GM21619 (cell line): ENCODE results near the gene OST4.
"Not testable (repeated sequence)": the region's sequence is repeated elsewhere in the genome, so short reads cannot be mapped to it uniquely, and the experiment has no call there.

Experiments used
- ATAC-seq: cut with Tn5 transposase; IDR thresholded peaks from one replicate; pipeline ENCODE4 v1.9.1; 2021; ENCODE audit not compliant: unreplicated experiment

Gene OST4

DNA sequence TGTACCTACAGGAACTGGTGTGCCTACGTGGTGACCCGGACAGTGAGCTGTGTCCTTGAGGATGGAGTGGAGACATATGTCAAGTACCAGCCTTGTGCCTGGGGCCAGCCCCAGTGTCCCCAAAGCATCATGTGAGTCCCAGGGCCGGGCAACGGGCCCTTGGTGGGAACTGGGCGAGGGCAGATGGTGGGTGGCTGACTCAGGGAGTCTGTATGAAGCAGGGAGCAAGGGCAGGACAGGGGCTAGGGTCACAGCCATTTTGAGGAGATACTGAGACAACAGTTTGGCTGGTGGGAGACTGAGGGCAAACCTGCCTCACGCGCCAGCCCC is 8.7 kb upstream of the OST4 start:
- no peak for ATAC-seq

DNA sequence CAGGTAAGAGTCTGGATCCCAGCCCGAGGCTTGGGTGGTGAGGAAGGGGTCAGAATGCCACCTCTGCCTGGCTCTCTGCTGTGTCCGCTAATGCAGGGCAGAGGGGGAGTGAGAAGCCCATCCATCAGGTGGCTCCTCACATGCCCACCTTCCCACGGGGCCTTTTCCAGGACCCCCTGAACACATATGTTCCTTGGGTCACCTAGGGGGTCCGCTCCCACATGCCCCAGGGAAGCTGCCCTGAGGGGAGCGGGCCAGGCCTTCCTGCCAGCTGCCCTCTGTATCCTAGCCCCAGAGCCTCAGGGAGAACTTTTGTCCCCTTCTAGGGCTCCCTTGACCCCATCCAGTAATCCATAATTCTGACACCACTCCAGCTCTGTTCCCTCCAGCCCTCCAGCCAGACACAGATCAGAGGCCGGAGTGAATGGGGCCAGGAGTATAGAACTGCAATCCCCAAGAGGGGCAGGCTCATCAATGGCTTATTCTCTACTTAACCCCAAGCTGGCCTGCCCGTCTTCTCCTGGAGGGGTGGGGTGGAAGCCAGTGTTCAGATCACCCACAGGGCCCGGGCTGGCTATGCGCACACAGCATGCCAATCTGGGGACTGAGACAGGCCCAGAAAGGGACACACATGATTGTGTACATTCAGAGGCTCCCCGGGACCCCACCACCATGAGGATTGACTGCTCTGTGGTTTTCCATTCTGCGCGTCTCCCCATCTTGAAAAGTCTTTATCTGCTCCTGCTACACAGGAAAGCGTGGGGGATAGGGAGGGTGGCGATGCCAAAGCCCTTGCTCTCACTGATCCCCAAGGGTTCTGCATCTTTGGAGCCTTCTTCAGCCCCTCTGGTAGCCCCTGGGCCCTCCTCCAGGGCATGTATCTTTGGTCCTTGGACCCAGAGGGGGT is 8.0 kb upstream of the OST4 start:
- no peak for ATAC-seq

DNA sequence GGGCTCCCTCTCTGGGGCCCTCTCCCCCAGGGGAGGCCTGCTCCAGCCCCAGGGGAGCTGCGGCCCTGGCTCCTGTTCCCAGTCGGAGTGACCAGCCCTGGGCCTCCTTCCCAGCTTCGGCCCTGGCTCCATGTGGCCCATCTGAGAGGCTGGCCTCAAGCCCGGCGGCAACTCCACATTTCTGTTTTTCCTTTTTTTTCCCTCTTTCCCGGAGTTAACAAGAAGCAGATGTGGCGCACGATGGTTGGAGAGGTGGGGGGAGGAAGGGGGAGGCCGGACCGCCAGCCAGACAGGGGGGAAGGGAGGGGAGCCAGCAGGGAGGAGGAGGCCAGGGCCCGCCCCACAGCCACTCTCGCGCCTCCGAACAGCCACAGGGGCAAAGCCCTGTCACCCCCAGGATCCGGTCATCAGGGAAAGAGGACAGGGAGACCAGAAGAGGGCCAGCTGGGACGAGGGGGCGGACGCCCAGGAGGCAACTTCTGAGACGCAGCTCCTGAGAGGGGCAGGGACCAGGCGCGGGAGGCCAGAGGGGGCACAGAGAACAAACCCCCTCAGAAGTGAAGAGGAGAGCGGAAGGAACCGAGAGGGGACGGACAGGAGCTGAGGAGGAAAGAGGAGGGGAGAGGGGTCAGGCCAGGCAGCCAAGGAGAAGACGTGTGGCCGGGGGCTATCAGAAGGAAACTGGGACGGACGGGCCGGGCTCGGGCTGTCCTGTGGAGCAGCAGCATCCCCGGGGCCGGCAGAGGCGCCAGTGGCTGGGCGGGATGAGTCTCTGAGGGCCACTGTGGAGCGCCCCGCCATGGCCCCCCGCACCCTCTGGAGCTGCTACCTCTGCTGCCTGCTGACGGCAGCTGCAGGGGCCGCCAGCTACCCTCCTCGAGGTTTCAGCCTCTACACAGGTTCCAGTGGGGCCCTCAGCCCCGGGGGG is 7.1 kb upstream of the OST4 start, which contains the start of gene EMILIN1:
Gene EMILIN1 (plus strand): TSS at position 349 of the 928 bp plus-strand sequence. CDS start 451 bp downstream, at position 800.
- ATAC-seq, result no peak

DNA sequence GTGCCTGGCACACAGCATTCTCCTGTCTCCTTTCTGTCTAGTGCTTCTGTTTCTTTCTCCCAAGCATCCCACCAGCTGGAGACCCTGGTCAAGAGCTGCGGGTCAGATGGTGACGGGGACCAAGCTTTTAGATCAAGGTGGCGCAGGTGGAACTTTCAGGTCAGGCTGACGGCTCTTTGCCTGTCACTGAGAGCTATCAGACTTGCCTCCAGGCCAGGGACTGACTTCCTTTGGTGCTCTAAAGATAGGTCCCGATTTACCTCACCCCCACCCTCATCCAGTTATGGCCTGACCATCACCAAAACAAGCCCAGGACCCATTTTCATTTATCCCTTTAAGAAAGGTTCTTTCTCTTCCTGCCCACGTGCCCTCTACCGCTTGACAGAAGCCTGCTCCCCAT is 5.8 kb upstream of the OST4 start:
- no peak for ATAC-seq

DNA sequence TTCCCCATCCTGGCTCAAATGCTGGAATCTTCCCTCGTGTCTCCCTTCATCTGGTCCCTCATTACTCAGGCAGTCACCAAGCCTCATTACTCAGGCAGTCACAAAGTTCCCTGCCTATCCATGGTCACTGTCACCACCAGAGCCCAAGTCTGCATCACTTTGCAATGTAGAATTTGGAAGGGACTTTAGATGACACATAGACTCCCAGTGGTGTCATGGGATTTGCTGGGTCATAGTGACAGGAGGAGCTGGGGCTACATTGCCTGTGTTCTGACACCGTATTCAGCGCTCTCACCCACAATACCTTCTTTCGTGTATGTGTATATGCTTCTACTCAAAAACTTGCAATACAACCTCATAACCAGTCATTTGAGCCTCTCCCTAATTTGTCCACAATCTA is 4.9 kb upstream of the OST4 start:
- no peak for ATAC-seq

DNA sequence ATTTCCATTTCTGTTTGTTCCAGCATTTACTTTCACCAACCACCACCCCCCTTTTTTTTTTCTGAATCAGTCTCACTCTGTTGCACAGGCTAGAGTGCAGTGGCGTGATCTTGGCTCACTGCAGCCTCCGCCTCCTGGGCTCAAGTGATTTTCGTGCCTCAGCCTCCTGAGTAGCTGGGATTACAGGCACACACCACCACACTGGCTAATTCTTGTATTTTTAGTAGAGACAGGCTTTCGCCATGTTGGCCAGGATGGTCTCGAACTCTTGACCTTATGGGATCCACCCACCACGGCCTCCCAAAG is 4.1 kb upstream of the OST4 start:
- not testable (repeated sequence) for ATAC-seq

DNA sequence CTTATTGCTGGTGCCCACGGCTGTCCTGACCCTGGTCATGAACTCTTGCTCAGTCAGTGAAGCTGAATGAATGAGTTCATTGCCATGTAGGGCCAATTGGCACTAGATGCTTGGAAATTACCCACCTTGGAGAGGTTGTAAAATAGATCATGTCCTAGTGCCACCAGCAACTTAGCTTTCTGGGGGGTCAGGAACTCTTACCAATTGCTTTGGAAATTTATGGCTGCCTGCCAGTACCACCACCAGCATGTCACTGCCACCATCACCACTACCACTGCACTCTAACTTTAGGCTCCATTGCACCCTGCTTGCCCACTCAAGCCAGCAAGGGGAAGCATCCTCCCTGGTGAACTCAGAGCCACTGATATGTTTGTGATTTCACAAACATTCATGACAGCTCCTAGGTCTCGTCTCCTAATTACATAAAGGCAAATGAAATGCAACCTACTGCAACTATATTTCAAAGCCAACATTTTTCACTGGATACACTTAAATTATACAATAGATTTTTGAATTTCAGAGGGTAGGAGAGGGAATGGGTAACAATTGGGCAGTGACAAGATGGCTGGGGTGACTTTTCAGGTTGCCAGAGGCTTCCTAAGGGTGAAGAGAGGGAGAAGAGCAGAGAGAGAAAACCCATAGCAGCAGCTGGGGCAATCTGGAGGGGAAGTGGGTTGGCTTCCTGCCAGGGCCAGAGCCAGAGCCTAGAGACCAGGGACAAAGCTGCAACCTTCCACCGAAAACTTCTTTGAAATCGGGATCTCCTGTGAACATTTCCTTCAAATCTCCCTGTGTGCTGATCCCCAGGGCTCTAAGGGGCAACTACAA is 3.5 kb upstream of the OST4 start:
- no peak for ATAC-seq

DNA sequence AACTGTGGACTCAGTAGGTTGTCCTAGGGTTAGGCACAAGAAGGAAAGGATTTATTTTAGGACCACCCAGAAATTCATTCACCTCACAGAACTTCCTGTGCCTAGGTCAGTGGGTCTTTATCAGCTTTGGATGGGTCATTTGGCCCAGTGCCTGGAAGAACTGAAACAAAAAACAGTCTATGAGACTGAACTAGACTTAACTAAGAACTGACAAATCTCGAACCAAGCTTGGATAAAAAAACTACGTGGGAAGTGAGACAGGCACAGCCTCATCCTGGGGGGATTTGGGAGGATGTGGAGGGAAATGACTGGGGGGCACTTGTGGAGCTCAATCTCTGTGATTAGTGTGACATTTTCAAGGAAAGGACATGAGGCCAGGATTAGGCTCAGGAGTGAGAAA is 2.3 kb upstream of the OST4 start:
- ATAC-seq, result no peak

DNA sequence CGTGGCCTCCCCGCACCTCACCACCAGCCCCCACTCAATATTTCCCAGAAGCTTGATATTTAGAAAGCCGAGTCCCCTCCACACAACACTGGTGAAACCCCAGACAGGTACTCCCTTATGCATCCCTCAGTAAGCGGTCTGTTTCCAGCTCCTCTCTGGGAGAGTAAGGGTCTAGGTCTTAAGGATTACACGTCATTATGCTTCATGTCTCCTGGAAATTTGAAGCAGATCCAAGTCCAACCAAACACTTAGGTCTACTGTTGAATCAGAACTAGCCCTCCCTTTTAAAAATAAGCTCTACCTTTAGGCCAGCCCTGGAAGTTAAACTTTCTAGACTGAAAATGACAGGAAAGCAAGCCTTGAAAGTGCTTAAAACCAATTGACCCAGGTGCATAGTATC is 1.5 kb upstream of the OST4 start:
- ATAC-seq, result no peak

DNA sequence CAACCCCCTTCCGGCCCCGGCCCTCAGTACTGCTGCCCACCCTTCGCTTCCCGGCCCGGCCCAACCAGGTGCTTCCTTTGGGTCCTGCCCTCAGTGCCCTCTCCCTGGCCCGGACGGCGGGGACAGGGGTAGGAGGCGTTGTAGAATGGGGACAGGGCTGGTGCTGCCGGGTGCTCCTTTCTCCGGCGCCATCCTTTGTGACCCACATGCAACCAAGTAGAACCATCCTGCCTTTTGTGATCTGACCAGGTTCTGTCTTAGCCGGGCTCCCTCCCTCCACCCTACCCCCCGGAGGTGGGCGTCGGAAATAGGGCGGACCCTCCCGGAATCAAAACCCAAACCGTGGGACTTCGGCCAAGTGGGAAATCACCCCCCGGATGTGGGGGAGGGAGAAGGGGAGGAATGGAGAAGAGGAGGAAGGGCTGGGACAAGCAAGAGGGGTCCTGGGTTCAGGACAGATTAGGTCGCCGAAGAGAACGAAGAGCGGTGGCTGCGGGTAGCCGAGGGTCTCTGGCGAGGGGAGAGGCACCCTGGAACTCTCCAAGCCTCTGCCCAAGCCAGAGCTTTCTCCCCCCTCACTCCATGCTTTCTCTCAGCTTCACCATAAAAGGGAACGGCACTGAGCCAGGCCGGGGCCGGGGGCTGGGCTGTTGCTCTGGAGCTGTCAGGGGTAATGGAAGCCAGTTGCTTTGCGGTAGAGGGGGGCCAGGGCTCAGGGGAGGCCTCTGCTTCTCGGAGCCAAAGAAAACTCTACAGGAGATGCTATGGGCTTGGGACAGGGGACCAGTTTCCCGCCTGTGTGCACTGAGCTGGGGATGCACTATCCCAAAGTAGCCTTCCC is 756 bp upstream of the OST4 start:
- ATAC-seq, result no peak

DNA sequence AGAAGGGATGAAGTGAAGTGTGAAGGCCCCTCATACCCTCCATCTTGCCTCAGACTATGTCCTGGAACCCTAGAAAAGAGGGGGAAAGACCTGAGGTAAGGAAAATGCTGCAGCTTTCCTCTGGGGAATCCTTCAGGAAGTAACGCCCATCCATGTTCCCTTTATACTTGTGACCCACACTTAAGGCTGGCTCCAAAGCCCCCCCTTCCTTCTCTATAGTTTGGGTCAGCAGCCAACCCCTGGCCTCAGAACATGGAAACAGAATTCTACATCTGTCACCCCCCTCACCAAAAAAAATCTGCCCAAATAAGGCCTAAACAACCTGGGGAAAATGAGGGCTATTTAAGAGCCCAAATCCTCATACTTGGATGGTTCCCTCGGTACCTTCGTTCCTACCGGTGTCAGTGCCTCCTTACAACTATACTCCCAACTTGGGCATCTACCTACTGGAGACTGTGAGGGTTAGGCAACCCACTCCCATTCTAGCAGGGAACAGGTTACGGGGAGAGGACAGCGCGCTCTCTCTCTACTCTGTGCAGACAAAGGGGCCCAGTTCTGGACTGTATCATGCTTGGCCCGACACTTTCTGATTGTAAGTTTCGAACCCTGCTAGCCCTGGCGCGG is 689 bp downstream of the OST4 start:
- no peak for ATAC-seq

DNA sequence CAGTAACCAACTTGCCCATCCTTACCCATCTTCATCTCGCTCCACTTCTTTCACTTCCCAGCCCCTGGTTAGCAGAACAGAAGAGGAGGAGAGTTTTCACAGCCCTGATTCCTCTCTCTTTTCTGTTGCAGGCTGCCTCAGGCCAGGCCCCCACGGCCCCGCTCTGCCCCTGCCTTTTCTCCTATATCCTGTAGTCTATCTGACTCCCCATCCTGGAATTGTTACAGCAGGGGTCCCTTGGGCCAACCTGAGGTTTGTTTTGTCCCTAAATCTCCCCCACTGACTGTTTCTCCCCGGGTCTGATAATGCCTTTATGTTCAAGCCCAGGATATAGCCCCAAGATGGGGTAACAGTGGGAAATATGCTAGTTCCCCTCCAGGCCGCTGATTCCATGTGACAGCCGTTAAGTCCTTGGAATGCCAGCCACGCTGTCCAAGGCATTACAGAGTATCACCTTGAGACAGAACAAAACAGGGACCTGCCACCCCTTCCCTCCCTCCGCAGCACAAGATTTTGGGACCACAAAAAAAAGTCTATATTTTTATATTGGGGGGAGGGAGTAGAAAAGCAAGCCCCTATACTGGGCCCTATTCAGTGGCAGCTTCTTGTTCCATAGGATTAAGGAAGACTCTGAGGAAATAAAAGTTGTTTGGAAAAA is 1.4 kb downstream of the OST4 start:
- no peak for ATAC-seq

DNA sequence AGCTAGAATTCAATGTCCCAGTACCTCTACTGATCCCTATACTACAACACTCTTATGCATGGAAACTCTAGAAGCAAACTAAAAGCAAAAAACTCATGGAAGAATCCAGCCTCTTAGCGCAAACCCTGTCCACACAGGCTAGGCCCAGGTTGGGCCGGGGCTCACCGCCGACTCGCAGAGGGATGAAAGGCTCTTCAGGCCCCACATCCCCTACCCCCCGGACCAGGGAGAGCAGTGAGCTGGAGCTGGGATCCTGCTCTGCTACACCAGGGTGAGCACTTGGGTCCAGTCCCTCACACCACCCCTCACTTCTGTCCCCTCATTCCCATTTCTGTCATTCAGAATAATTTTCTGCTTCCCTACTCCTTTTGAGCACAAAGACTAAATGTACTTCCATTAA is 2.0 kb downstream of the OST4 start:
- ATAC-seq, result no peak

DNA sequence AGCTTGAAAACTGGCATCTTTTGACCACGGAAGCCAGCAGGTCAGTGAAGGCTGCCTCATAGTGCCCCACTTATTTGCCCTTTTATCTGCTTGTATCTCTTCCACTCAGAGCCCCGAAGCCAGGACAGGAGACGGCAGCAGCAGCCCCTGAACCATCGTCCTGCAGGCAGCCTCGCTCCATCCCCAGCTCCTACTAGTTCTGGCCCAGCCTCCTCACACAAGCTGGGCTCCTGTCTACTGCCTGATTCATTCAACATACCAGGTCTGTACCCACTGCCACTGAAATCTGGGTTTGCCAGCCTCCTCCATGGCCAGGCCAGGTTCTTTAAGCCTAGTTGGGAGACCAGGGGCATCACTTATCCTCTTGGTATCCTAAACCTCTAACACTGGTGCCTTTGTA is 4.1 kb downstream of the OST4 start:
- ATAC-seq, result no peak

DNA sequence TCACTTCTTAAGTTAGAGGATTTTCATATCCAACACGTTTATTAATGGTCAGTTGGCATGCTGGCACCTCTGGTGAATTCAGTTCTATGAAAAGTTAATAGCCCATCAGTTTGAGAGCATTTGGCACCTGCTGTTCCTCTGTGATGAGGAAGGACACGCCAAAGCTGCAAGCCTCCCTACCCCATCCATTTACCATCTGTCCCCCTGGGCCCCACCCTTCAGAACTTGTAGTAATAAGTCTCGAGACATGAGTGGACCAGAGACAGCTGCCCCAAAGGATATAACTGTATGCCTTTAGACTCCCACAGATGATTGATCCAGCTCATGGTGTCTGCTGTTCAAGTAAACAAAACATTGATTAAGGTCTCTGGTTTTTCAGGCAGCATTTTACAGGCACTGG is 6.3 kb downstream of the OST4 start:
- ATAC-seq, result no peak

DNA sequence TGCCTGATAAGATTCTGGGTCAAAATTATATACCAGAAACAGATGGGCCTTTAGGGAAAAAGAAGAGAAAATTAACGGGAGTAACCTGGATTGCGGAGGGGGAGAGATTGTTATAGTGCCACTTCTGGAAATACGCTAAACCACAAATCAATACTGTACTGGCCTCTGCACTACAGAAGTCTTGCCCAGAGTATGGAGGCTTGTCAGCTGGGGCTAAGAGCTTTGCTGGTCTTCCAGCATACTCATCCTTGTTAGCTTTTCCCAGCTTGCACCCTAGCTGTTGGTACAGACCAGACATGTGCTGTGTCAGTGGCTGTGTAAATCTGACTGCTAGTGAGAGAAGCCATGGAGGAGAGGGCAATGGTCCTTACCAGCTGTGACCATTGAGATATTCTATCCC is 11.1 kb downstream of the OST4 start:
- no peak for ATAC-seq

DNA sequence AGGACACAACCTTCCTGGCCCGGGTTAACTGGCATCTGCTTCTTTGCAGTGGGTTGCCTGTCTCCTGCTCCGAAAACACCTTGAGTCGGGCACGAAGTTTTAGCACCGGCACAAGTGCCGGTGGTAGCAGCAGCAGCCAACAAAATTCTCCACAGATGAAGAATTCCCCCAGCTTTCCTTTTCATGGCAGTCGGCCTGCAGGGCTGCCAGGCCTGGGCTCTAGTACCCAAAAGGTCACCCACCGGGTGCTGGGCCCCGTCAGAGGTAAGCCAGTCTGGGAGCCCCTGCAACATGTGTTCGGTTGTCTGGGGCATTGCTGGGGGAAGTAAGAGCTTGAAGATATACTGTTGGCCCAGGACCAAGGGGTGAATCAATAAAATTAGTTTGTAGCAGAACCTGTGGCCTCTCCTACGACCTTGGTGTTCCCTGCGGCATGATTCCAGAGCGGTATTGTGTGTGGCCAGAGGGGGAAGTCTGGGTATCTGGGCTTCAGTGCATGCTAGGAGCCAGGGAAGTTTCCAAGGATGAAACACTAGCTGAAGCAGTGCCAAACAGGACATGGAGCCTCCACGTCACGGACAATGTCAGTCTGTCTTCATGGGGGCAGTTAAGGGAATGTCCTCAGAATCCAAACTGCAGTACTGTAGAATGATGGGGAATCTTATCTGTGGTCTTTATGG is 12.2 kb downstream of the OST4 start:
- no peak for ATAC-seq

DNA sequence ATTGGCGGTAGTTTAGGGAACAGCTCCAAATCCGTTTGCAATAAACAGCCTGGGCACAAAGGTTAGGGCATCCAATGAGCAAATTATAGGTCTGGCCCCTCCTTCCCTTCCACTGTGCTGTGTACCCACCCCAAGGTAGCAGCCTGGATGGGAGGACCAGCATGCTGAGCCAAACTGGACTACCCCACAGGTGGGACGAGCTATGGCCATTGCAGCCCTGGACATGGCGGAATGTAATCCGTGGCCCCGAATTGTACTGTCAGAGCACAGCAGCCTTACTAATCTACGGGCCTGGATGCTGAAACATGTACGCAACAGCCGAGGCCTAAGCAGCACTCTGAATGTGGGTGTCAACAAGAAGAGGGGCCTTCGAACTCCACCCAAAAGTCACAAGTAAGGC is 13.2 kb downstream of the OST4 start:
- no peak for ATAC-seq

DNA sequence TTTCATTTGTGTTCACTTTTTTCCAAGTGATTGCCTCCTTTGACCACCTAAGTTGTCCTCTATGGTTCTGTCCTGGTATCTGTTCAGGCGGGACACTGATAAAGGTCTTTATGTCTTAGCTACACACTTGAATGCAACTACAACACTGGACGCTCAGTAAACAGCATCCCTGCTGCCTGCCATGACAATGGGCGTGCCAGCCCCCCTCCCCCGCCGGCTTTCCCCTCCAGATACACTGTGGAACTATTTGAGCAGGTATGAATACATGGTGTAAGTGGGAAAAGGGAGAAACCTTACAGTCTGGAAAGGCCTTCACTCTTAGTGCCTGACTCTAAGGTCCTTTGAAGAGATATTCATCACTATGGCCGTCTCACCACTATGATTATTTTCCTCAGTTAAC is 14.3 kb downstream of the OST4 start:
- no peak for ATAC-seq
